Breast epithelium (tissue), 3 donors: ENCODE measurements around the gene SNX6.
"Not testable (repeated sequence)": the region's sequence is repeated elsewhere in the genome, so short reads cannot be mapped to it uniquely, and the experiment has no call there.

Experiments used
- CTCF ChIP-seq, 3 donors: fragments of 450-650 bp; IDR thresholded peaks; one replicate each; pipeline ENCODE4 v1.5.1; 2016 to 2017; ENCODE audit warnings: antibody characterized with exemption in 3 of 3, mild to moderate bottlenecking in 3 of 3, moderate library complexity in 3 of 3
- POLR2A ChIP-seq: fragments of 450-650 bp; IDR thresholded peaks from one replicate; pipeline ENCODE4 v1.6.1; 2016; ENCODE audit warnings: antibody characterized with exemption, mild to moderate bottlenecking, moderate library complexity
- POLR2AphosphoS5 ChIP-seq, 3 donors: sonication (generic); formaldehyde crosslinking; IDR thresholded peaks; one replicate each; pipeline ENCODE4 v1.6.1; 2017; ENCODE audit warnings: antibody characterized with exemption in 3 of 3

- not testable (repeated sequence) for TF ChIP-seq CTCF (IDR thresholded peaks at IDR 0.05); POLR2AphosphoS5 (IDR thresholded peaks at IDR 0.05); POLR2A
These were observed 67.7 kb downstream of the SNX6 start for GRCh38 chr14:34562037-34562775.
